Mononuclear cell (primary cell): Measurements from ENCODE around the gene TGFBI. TPM values are rescaled to one million over a fixed set of nuclear protein-coding genes. Genes with fewer than 3 reads are reported as not detected.

Experiments used
- total RNA-seq: library from RNA; depleted of rRNA; stranded (reverse); fragments of >200 nt; gene quantifications from one replicate; pipeline ENCODE4 v1.2.3, GENCODE V29; 2012

Gene TGFBI
- total RNA-seq, 1 donor, result 159 TPM

Other genes with a start within 250 kb of the TGFBI start
- gene SLC25A48, start 194.3 kb upstream of the TGFBI start, total RNA-seq, result not detected
- not detected for gene IL9, start 133.1 kb upstream of the TGFBI start, total RNA-seq
- gene LECT2, start 74.0 kb upstream of the TGFBI start, total RNA-seq, result not detected
- gene SMAD5, start 103.9 kb downstream of the TGFBI start, total RNA-seq, result 16.5 TPM
- not detected for gene SMIM32, start 164.2 kb downstream of the TGFBI start, total RNA-seq